Muscle of leg (tissue), 11 donors: ENCODE data around the gene BRMS1. TPM values are rescaled to one million over a fixed set of nuclear protein-coding genes. Genes with fewer than 3 reads are reported as not detected.
A peak's percentile ranks its signal among the peaks of the same experiment; 100 is the strongest.
"Not testable (repeated sequence)": the region's sequence is repeated elsewhere in the genome, so short reads cannot be mapped to it uniquely, and the experiment has no call there.

Experiments
- DNase-seq: peaks from one replicate; pipeline ENCODE4 v3.0.0; 2013
- H3K27ac ChIP-seq: one replicate; pipeline ENCODE4 v1.5.1; 2013; ENCODE audit warnings: mild to moderate bottlenecking, low read length, control low read depth
- H3K27me3 ChIP-seq: one replicate; pipeline ENCODE4 v1.6.1; 2013; ENCODE audit warnings: low read length; ENCODE audit not compliant: control insufficient read depth, insufficient read depth
- H3K36me3 ChIP-seq: one replicate; pipeline ENCODE4 v1.6.1; 2013; ENCODE audit warnings: low read length; ENCODE audit not compliant: control insufficient read depth, insufficient read depth
- H3K4me1 ChIP-seq: one replicate; pipeline ENCODE4 v1.6.1; 2013; ENCODE audit warnings: low read length; ENCODE audit not compliant: control insufficient read depth, insufficient read depth
- H3K4me3 ChIP-seq: one replicate; pipeline ENCODE4 v1.5.1; 2013; ENCODE audit warnings: low read length, control low read depth
- H3K9me3 ChIP-seq: replicated peaks from 2 replicates; pipeline ENCODE4 v1.6.1; 2013; ENCODE audit warnings: low read depth, low read length; ENCODE audit not compliant: control insufficient read depth
- WGBS: methylation state at CpG from one replicate; pipeline ENCODE4 v1.1.5; 2013; ENCODE audit warnings: missing lambda C conversion rate; ENCODE audit not compliant: insufficient coverage; 5-methylcytosine and 5-hydroxymethylcytosine counted together
- polyA plus RNA-seq, 8 donors: library from polyadenylated mRNA; unstranded; fragments of 120-200 nt; gene quantifications; one replicate each; pipeline versions ENCODE4 v1.2.1 to v1.2.3, GENCODE V29; 2013; ENCODE audit warnings: inconsistent platforms in 1 of 8, low replicate concordance in 1 of 8; ENCODE audit not compliant: insufficient read length in 8 of 8, insufficient read depth in 1 of 8
- total RNA-seq: library from RNA; stranded (reverse); fragments of 120-200 nt; gene quantifications from one replicate; pipeline ENCODE4 v1.2.4, GENCODE V29; 2013

The BRMS1 gene
- total and polyA plus RNA-seq, 9 donors = 20.5 to 27.0 (median 24.2) TPM

DNA sequence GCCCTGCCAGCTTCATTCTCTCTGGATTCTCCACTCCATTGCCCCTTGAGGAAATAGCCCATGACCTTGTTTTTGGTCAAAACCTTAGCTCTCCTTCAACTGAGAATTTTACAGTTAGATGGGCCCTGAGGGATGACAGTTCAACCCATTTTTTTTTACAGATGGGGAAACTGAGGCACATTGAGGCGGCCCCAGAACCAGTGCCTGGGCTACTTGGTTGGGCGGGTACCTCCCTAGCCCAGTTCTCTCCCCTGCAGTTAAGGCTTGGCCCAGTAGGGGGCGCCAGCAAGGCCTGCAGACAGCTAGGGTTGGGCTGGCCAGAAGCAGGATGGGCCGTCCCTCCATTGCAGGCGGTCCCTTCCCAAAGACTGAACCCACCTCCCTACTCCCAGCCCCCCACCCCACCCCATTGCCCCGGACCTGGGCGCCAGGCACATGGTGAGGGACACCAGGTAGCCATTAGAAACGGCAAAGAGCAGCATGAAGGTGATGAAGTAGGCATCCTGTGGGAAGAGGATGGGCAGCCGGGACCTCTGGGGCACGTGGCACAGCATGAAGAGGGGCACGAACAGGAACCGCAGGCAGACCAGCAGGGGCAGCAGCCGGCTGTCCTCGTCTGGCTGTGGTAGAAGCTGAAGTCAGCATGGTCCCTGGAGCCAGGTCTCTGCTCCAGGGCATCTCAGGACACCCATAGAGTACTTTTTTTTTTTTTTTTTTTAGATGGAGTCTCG lies 19.1 kb upstream of the BRMS1 start:
- WGBS = 69% methylated on average over 9 of the region's 15 CpGs
- peaks cover 10% of the 10 kb centered on the region for H3K4me1 ChIP-seq
- H3K36me3 ChIP-seq = peaks cover 44% of the 10 kb centered on the region
- no peaks in the 10 kb centered on the region for H3K9me3 ChIP-seq
- no peak overlapping the region for H3K27ac ChIP-seq
- H3K4me3 ChIP-seq = no peak overlapping the region
- no peaks in the 10 kb centered on the region for H3K27me3 ChIP-seq
- DNase-seq = no peak

DNA sequence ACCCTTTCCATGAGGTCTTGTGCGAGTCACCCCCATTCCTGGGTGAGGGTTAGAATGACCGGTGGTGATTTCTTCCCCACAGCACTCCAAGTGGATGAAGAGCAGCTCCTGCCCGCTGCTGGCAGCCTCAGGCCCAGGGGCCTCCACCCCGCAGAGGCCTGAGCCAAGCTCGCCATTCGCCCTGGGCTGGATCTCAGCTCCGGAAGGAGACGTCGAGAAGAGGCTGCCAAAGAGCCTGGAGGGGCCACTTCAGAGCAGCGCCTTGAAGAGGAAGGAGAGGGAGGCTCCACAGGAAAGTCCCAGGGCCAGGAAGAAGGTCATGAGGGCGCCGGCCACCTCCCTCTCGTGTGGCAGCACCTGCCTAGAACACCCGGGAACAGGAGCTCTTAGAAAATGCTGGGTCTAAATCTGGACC lies 18.3 kb upstream of the BRMS1 start:
- H3K36me3 ChIP-seq = peaks cover 36% of the 10 kb centered on the region
- peaks cover 2% of the 10 kb centered on the region for H3K4me1 ChIP-seq
- H3K27ac ChIP-seq = no peak overlapping the region
- DNase-seq = no peak
- H3K4me3 ChIP-seq = no peak overlapping the region
- WGBS = 76% methylated on average over 14 of the region's 14 CpGs
- no peaks in the 10 kb centered on the region for H3K27me3 ChIP-seq
- H3K9me3 ChIP-seq = no peaks in the 10 kb centered on the region

DNA sequence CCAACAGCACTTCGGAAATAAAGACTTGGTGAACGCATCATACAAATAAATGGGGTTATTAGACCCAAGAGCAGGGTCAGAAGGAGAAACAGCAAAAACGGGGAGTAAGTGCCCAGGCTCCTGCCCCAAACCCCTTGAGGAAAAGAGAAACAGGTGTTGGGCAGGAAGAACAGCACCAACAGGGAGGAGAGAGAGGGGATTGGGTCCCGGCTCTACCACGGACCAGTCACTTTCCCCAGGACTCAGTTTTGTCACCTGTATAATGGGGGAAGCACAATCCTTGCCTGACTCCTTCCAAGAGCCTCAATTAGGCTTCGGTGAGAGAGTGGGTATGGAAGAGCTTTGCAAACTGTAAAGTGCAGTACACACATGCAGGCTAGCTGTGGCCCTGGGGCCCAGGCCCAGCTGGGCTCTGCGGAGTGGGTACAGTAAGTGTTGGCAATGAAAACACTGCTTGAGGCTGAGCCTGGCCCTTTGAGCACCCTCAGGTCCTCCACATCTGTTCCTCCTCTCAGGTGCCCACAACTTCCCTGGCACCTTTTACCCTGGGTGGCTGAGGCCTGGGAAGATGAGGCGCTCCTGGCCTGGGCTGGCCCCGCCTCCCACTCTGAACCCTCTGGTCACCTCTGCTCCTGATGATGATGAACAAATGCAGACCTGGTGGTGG lies 17.7 kb upstream of the BRMS1 start:
- Histone ChIP-seq H3K4me3 (no peak overlapping the region), H3K27me3 (no peaks in the 10 kb centered on the region), H3K4me1 (no peaks in the 10 kb centered on the region), H3K9me3 (no peaks in the 10 kb centered on the region), H3K36me3 (peaks cover 31% of the 10 kb centered on the region), H3K27ac (no peak overlapping the region)
- DNase-seq = no peak
- 72% methylated on average over 6 of the region's 9 CpGs for whole genome bisulfite sequencing

DNA sequence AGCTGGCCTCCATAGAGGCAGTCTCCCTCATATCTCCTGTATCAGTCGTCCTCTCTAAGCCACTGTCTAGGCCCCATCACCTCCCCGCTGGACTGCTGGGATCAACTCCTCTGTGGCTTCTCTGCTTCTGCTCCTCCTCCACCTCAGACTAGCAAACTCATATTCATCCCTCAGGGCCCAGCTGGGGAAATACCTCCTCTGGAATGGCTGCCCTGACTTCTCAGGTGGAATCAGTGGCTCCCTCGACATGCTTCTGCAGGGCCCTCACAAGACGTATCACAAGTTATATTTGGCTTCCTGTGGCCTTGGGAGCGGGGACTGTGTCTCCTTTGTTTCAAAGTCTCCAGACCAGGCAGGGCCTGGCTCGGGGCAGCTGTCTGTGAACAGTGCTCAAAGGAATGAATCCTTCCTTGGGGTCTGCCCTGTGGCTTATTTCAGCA lies 16.6 kb upstream of the BRMS1 start:
- Histone ChIP-seq H3K36me3 (peaks cover 23% of the 10 kb centered on the region), H3K4me1 (no peaks in the 10 kb centered on the region), H3K27ac (no peak overlapping the region), H3K4me3 (no peak overlapping the region), H3K9me3 (no peaks in the 10 kb centered on the region), H3K27me3 (no peaks in the 10 kb centered on the region)
- no peak for DNase-seq
- 75% methylated on average over 6 of the region's 6 CpGs for WGBS

DNA sequence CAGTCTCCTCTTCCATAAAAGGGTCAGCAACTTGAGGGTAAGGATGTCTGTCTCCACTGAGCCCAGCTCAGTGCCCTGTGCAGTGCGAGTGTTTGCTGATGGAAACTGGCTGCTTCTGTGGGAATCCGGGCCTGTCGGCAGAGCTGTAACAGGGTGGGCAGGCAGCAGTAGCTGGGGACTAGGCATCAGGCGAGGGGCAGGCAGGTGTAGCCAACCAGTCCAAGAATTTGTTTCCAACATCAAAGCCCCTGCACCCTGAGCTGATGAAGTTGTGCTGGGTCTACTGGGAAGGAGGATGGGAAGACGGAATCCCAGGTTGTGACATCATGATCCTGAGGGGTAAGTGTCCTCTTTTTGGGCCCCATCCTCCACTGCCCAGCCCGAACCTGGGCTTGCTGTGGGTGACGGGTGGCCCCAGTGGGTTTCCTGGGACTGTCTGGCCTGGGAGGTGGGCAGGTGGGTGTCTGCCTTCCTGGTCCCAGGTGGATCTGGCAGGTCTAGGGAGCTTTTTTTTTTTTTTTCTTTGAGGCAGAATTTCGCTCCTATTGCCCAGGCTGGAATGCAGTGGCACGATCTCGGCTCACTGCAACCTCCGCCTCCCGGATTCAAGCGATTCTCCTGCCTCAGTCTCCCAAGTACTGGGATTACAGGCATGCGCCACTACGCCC lies 15.6 kb upstream of the BRMS1 start:
- DNase-seq = no peak
- no peaks in the 10 kb centered on the region for H3K27me3 ChIP-seq
- H3K27ac ChIP-seq = no peak overlapping the region
- peaks cover 19% of the 10 kb centered on the region for H3K36me3 ChIP-seq
- WGBS = 88% methylated on average over 5 of the region's 15 CpGs
- H3K9me3 ChIP-seq = no peaks in the 10 kb centered on the region
- H3K4me1 ChIP-seq = no peaks in the 10 kb centered on the region
- no peak overlapping the region for H3K4me3 ChIP-seq

DNA sequence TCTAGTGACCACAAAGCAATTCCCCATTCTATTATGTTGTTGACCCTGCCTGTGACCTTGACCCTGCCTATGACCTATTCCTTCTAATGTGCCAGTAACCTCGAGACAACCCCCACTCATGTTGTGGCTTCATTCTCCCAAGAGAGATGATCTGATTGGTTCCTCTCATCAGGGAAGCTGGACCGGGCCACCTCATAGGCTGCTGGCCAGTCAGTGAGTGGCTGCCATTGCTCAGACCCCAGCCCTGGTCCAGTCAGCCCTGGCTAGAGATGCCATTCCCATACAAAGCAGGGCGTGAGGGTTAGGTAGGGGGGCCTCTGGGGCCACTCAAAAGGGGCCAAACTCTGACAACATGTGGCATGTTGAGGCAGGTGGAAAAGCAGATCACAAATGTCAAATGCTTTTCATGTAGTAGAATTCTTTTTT lies 14.8 kb upstream of the BRMS1 start:
- Histone ChIP-seq H3K4me3 (no peak overlapping the region), H3K27ac (no peak overlapping the region), H3K4me1 (no peaks in the 10 kb centered on the region), H3K9me3 (no peaks in the 10 kb centered on the region), H3K36me3 (peaks cover 15% of the 10 kb centered on the region), H3K27me3 (no peaks in the 10 kb centered on the region)
- WGBS = 30% methylated on average over 2 of the region's 3 CpGs
- DNase-seq = no peak

DNA sequence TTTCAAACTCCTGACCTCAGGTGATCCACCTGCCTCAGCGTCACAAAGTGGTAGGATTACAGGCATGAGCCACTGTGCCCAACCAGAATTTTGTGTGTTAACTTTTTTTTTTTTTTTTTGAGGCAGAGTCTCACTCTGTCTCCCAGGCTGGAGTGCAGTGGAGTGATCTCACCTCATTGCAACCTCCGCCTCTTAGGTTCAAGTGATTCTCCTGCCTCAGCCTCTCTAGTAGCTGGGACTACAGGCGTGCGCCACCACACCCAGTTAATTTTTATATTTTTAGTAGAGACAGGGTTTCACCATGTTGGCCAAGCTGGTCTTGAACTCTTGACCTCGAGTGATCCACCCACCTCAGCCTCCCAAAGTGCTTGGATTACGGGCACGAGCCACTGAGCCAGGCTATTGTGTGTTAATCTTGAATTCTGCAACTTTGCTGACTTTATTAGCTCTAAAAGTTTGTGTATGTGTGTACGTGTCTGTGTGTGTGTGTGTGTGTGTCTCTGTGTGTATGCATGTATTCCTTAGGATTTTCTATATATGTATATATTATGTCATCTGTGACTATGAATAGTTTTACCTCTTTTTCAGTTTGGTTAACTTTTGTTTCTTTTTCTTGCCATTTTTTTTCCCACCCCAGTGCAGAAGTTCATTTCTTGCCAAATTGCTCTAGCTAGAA lies 5.8 kb upstream of the BRMS1 start:
- WGBS = 74% methylated on average over 3 of the region's 8 CpGs
- peaks cover 20% of the 10 kb centered on the region for H3K4me1 ChIP-seq
- H3K9me3 ChIP-seq, H3K27me3 ChIP-seq, H3K27ac ChIP-seq, DNase-seq, H3K36me3 ChIP-seq, H3K4me3 ChIP-seq: not testable (repeated sequence)

DNA sequence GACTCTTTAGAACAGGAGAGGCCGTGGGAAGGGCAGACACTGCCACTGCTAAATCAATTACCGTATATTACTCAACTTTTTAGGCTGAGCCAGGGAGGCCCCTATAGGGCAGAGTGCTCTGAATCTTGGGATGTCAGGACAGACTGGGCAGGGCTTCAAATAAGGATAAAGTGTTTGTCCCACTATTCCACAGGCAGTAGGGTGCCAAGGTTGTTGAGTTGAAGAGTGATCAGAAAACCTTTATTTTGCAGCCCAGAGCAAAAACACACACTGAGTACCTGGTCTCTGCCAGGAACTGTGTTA lies 4.1 kb upstream of the BRMS1 start:
- WGBS = no CpG with 5 or more reads among the region's 2 CpGs
- Histone ChIP-seq H3K27me3 (no peaks in the 10 kb centered on the region), H3K9me3 (no peaks in the 10 kb centered on the region), H3K4me3 (no peak overlapping the region), H3K27ac (no peak overlapping the region), H3K36me3 (no peaks in the 10 kb centered on the region), H3K4me1 (peaks cover 31% of the 10 kb centered on the region)
- peak; percentile 28 for DNase-seq

DNA sequence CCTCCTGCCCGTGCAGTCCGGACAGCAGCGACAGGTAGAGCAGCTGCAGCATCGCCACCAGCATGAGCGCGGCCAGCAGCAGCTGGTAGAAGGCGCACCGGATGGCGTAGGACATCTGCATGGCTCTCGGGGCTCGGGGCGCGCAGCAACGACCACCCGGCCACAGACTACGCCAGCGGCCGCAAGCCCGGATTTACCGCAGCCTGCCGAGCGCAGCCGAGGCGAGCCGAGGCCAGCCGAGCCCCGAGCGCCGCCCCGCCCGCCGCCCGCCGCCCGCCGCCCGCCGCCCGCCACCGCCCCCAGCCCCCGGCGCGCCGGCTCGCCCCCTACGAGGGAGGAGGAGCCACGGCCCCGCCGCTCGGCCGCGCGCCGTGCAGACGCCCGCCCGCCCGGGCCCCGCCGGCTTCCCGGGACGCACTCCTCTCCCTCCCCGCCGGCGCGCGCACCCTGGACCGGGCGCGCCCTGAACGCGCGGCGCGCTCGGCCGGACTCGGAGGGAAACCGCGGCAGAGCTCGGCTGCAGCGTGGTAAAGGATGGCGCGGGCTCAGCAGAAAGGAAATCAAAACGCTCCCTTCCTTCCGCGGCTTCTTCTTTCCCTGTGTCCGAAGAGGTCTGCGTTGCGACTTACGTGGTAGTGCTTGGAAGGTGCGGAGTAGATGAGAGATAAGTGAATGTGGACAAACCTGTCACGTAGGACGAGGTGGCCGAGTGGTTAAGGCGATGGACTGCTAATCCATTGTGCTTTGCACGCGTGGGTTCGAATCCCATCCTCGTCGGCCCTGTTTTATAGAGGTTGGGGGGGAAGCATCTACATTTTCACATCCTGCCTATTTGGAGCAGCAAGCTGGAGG lies 2.7 kb upstream of the BRMS1 start, which contains the start of gene B4GAT1:
TSS of gene B4GAT1 (minus strand) at position 205 of the 852 bp plus-strand sequence. CDS start at position 121, 84 bp downstream.
- under 1% methylated on average over 83 of the region's 101 CpGs for WGBS
- no peaks in the 10 kb centered on the region for H3K27me3 ChIP-seq
- H3K9me3 ChIP-seq = no peaks in the 10 kb centered on the region
- peaks cover 34% of the 10 kb centered on the region for H3K4me1 ChIP-seq
- peaks cover 9% of the 10 kb centered on the region for H3K36me3 ChIP-seq
- H3K4me3 ChIP-seq = peak within 1 kb of the TSS; percentile 91
- DNase-seq = peak; percentile 97
- peak within 1 kb of the TSS; percentile 93 for H3K27ac ChIP-seq
